Ammon's horn (tissue), 1 donor: ENCODE measurements around the gene SPINK5.
A peak's percentile ranks its signal among the peaks of the same experiment; 100 is the strongest.

Experiments
- DNase-seq: peaks from one replicate; pipeline ENCODE4 v3.0.0-alpha.2; 2016; ENCODE audit warnings: low spot score

The SPINK5 gene

DNA sequence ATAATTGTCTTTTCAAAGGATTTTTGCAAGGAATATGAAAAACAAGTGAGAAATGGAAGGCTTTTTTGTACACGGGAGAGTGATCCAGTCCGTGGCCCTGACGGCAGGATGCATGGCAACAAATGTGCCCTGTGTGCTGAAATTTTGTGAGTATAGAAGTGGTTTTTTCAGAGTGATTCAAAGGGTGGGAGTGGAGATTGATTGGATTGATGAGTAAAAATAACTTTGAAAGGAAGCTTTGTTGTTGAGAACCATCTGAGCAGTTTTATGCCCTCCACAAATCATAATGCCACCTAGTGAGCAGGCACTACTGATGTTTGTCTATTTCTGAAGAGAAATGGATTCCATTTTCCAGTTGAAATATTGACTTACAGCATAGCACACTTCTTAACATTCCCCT lies 30.6 kb downstream of the SPINK5 start:
- DNase-seq = no peak

DNA sequence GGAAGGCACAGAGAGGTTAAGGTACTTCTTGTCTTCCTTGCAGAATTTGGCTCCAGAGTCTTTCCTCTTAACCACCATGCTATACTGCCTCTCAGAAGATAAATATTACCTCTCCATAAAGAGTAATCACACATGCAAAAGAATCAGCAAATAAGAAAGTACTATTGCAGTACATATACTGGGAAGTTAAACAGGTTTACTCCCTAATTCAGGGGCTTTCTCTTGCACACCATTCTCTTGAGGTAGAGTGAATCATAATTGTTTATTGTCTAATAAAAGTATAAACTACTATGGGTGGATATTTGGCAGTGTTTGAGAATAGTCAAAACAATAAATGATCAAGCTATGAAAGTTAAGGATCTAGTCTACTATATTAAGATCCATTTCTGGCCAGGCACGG lies 40.4 kb downstream of the SPINK5 start:
- no peak for DNase-seq

DNA sequence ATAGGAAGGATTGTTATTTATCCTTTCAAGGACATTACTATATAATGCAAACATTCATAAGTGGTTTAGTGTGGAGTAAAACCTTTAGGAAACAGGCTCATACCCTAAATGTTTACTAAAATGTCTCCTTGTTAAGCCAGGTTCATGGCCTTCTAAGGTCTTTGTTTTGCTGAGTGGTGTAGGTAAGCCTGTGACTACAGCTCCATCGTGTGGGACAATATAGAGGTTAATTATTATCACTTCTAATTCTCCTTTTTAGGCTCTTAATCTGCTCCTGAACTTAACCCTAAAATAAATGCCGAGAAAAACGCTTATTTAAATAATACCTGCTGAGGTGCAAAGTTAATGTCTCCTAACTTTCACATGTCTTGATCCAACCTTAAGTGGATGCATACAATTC lies 43.8 kb downstream of the SPINK5 start:
- DNase-seq = no peak

DNA sequence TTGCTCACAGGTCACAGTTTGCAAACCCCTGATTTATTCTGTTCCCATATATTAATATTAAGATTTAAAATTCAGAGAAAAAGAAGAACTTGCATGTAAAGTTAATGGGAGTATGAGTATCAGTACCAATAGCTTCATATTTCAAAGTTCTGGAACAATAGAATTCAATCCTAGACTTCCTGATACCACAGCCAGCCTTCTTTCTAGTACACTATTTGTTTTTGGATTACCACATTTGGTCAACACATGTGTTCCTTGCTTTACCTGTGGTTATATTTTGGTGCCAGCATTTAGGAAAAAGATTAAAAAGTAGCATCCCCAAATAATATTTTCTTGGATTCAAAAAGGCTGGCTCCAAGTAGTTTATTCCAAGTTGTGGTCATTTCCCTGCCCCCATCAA lies 49.5 kb downstream of the SPINK5 start:
- DNase-seq = no peak

DNA sequence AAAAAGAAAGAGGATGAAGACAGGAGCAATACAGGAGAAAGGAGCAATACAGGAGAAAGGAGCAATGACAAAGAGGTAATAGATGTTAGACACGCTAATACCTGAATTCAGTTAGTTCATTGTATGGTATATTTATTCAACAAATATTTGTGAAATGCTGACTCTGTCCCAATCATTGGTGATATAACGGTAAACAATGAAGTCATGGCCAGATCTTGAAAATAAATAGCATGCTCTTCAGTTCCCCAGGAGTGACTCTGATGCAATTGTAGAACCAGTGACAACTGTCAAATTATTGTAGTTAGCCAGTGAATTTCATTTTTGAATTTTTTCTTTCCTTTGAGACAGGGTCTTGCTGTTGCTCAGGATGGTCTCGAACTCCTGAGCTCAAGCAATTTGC lies 56.5 kb downstream of the SPINK5 start:
- DNase-seq = no peak

DNA sequence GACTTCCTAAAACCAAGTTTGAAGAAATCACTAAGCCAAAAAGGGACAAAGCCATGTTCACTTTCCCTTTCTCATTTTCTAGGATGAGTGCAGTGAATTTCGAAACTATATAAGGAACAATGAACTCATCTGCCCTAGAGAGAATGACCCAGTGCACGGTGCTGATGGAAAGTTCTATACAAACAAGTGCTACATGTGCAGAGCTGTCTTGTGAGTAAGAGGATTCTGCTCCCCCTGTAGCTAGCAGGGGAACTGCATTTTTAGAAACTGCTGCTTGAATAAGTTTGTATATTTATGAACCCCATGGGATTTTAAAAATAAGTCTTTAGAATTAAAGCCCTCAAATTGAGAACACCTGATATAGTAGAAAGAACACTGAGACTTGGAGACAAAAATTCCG lies 61.9 kb downstream of the SPINK5 start:
- DNase-seq = no peak

DNA sequence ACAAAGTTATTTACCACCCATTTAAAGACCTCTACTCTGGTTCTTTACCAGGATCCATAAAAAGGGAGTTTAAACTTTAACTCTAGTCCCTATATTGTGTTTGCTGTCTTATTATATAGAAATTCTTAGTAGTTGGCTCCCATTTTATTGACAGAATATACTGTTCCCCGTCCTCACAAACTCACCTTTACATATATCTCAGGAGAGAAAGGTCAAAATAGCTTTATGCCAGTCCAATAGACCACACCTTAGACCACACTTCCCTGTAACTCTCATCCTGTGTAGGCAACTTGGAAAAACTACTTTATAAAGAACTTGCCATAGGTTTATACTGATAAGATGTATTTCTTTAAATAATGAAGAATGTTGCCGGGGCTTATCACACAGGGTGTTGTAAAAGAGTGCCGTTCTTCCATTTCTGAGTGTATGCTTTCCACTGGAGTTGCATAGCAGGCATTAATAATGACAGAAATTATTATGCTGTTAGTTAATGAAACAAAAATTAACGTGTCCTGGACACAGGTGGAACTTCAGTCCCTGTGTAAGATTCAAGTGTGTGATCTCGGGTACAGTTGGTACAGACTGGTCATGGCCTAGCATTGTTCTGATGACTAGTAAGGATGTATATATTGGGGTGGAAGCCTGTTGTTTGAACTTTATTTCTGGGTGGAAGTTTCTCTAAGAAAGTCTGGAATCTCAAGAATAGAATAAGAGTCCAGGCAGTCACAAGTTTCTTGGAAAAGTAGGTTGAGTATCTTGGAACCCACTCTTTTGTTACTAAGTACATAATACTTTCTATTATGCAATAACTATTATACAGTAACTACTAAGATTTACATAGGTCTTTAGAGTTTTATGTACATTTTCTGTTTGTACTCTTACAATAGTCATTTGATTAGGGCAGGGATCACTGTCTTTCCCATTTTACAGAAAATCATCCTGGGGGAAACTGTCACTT lies 71.6 kb downstream of the SPINK5 start:
- no peak for DNase-seq

DNA sequence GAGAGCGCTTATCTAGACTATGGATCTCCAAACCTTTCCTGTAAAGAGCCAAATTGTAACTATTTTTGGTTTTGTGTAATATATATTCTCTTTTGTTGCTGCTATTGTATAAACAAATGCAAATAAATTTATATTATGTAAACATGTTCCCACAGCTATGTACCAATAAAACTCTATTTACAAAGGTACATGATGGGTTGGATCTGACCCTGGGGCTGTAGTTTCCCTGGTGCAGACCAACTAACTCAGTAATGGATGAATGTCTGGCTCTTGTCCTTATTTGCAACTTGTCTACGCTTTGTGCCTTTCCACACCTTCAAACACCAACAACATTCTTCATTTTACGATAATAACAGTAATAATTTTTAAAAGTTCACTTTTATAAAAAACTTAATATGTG lies 77.1 kb downstream of the SPINK5 start:
- no peak for DNase-seq

DNA sequence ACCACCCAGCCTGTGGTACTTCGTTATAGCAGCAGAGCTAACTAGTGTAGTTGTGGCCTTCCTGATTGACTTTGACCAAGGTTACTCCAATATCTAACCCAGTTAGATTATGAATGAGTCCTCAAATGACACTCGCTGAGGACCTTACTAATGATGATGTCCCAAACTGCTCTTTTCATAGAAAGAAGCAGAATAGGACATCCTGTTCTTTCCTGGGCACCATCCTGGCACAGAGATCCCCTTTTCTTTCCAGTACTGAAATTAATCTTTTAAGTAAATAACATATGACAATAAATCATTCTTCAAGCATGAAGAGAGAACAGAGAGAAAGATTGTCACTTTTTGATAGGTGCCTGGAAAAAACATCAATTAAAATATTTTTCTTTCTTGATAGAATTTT lies 77.9 kb downstream of the SPINK5 start:
- DNase-seq = no peak

DNA sequence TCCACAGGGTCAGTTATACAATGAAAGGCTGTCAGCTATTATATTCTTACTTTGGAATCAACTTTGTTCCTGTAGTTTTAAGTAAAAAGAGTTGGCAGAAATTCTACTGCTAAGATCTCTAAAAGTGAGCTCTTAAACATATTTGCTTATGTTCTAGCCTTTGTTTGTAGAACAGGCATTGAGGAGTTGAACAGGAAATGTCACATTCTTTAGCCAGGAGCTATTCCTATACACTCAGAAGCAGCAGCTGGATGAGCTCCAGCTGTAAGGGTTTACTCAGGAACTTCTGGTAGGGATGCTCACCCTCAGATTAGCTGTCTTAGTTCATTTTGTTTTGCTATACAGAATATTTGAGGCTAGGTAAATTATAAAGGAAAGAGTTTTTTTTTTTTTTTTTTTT lies 82.1 kb downstream of the SPINK5 start:
- DNase-seq = no peak

DNA sequence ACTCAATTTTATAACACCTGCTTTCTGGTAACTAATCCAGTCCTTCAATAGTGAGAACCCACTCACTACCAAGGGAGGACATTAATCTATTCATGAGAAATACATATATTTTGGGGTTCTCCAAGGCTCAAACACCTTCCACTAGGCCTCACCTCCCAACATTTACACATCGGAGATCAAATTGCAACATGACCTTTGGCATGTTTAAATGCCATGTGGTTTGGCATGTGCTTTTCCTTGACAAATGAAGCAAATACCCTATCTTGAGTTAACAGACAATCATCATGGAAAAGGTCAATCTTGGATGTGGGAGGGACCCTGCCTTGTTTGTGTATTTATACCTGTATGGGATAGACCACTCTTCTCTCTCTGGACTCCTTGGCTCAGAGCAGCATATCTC lies 82.7 kb downstream of the SPINK5 start:
- no peak for DNase-seq

DNA sequence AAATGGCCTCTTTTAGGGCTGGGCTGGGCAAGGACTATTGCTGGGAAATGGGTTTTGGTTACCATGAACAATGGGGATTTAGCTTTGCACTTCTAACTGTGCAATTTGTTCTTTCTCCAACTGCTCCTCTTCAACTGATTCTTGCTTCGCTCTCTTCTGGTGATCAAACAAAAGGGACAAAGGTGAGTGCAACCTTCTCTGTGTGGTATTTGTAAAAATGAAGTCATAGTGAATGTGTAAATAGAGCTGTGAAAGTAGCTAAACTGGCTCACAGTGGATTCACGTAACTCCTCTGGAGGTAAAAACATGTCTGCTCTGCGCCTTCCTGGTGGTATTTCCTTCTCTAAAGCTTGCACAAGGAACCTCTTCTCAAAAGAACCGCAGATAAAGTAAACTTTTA lies 83.6 kb downstream of the SPINK5 start:
- no peak for DNase-seq

DNA sequence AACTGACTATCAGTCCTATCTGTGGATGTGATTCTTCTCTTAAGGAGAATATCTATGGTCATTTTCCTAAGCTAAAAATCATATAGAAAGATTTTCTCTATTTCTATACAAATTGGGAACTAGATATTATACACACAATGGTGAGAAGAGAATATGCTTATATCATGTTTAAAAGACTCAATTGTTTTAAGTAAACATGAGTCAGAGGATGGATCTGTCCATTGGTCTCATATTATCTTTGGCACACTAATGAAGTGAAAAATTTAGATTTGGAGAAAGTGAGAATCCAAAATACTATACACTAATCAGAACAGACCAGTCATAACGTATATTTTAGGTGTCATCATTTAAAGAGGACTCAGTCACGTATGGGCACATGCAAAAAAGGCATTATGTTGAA lies 88.1 kb downstream of the SPINK5 start:
- DNase-seq = no peak

DNA sequence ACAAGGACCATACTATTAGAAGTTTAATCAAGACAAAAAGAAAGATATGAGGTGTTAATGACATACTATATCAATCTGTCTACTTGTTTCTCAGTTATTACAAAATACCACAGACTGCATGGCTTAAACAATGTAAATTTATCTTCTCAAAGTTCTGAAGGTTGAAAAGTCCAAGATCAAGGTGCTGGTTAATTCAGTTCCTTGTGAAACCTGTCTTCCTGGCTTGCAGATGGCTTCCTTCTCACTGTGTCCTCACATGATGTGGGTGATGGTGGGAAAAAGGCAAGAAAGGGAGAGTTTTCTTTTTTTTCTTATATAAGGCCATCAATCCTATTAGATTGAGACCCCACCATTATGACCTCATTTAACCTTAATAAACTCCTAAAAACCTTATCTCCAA lies 89.0 kb downstream of the SPINK5 start:
- DNase-seq = no peak

DNA sequence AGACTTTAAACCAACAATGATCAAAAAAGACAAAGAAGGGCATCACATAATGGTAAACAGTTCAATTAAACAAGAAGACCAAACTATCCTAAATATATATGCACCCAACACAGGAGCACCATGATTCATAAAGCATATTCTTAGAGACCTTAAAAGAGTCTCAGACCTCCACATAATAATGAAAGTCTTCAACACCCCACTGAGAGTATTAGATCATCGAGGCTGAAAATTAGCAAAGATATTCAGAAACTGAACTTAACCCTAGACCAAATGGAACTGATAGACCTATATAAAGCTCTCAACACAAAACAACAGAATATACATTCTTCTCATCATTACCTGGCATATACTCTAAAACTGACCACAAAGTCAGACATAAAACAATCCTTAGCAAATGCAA lies 92.8 kb downstream of the SPINK5 start:
- no peak for DNase-seq

DNA sequence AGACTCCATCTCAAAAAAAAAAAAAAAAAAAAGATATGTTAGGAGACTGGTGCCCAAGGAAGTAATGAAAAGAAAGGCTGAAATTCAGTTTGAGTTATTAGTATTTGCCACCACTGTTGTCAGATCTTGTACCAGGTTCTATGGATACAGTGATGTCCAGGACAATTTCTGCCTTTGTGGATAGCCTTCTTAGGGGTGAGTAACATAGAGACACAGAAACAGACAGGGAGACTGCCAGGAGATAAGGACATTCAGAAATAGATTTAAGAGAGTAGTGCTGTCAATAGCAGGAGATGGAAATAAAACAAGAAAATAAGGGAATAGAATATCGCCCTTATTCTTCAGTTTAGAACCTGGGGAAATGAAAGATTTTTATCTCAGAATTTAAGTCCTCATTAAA lies 98.3 kb downstream of the SPINK5 start:
- DNase-seq = no peak

DNA sequence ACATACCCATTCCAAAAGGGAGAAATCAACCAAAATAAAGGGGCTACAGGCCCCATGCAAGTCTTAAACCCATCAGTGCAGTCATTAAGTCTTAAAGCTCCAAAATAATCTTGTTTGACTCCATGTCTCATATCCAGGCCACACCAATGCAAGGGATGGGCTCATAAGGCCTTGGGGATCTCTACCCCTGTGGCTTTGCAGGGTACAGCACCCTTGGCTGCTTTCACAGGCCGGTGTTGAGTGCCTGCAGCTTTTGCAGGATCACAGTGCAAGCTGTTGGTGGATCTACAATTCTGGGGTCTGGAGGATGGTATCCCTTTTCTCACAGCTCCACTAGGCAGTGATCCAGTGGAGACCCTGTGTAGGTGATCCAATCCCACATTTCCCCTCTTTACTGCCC lies 99.6 kb downstream of the SPINK5 start:
- no peak for DNase-seq

DNA sequence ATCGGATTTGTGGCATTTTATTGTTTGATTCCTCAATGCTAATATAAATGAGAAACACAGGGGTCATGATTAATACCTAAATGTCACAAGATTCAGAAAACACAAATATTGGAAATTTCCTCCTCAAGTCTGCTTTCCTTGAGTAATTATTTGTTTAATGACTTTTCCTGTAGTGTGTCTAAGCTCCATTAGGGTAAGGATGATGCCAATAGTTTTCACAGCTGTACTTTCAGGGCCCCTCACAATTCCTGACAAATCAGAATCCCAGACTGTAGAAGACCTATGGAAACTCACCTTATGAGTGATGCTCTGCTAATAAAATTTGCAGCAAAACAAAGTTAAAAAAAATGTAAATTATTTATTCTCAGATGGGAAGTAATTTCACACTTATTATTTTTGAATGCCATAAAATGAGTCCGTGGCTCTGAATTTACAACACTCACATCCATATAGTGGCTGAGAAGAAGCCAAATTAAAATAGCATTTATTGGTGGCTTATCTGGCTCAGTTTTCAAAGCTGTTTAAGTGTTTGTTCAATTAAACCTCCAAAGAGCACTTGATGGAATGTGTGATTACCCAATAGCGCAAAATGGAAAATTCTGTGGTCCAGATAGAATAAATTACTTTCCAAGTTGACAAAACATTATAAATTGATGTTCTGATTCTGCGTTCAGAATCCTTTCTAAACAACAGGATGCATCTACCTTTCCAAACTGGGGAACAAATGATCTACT lies 102.9 kb downstream of the SPINK5 start:
- DNase-seq = no peak

DNA sequence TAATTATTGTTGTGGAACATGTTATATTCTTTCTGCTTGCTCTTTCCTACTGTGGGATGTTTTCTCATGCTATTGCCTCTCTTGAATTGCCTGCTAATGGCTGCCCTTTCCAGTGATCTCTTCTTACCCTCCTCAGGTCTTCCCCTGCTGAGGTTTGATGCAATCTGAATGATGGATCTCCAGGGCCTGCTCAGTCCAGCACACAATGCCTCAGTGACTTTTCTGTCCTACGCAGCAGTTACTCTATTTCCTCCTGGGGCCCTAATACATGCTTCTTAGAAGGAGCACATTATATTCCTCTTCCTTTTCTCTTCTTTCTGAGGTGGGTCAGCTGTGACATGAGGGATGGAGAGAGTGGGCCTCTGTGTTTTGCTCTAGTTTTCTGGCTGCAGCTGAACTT lies 104.5 kb downstream of the SPINK5 start, which contains the start of gene SPINK14:
Gene SPINK14, plus strand, starts transcription at position 301 of the 400 bp plus-strand sequence. CDS start 1,187 bp downstream, outside the sequence.
- no peak for DNase-seq

DNA sequence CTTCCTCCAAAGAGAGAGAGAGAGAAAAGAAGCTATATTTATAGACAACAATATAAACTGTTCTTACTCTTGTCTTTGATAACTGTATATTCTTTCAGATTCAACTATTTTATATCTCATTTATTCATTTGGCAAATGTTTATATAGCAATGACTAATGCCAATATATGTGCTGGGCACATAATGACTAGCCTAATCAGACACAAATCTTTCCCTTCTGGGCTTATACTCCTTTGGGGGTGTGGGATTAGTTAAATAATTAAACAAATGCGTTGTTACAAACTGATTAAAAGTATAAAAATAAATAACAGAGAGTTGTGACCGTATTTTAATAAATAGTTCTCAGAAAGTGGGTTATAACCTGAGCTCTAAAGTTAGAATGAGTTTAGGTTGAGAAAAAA lies 108.6 kb downstream of the SPINK5 start:
- DNase-seq = no peak

DNA sequence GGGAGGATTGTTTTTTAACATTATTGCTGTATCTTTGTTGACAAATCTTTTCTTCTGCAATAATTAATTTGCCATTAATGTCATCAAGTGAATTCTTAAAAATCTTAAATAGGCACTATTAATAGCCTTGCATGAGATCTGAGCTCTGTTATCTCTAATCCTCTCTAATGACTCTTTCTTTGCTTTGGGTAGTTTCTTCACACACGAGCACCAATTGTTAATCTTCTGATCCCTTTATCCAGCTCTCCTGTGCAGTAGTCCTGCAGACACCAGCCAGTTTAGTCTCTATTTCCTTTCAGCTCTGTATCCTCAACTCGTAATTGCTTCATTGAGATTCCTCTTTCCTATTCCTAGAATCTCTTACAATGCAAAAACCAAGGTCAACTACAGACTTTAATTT lies 112.7 kb downstream of the SPINK5 start:
- no peak for DNase-seq

DNA sequence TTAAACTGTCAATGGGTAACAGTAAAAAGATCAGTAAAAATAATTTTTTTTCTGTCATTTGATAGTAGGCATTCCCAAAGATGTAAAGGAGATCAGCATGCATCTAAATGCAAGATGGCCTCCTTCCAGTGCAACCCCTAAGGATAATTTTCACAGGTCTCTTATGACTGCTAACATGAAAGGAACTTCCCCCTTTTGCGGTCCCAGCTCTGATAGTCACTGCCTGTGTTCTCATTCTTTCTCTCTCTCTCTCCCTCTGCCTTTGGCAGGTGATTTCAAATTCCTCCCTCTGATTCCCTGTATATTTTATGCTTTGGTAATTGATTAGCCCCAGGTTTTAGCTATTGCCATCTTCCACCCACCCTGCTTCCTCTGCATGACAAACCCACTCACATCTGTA lies 113.4 kb downstream of the SPINK5 start:
- DNase-seq = no peak

DNA sequence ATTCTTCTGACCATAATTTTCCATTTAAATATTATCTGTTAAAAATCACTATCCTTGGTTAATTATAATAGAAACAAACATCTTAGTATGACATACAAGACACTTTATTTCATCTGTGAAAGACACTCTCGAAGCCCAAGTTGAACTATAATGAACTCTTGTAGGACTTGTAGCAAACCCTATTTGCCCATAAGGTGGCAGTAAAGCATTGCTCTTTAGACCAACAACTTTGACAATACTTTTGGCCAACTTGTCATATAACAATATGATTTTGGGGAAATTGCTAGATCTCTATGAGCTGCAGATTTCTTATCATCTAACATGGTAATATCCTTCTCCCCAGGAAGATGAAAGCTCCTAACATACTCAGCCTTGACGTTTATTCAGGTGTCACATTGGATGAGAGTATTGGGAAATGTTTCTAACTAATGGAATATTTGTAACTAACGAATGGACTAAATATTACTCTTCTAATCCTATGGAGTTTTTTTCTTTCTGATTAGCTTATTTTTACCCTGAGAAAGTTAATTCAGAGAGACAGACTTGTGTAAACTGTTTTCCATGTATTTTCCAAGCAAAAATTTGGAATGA lies 115.5 kb downstream of the SPINK5 start:
- DNase-seq = peak; percentile 73
